Astrocyte (in vitro differentiated cells and primary cell): Measurements from ENCODE around the gene CRYGB. TPM values are rescaled to one million over a fixed set of nuclear protein-coding genes. Genes with fewer than 3 reads are reported as not detected.
"Not testable (repeated sequence)": the region's sequence is repeated elsewhere in the genome, so short reads cannot be mapped to it uniquely, and the experiment has no call there.

Experiments
- DNase-seq: peaks from one replicate; pipeline ENCODE4 v3.0.0-alpha.2; 2010; ENCODE audit warnings: low read depth
- FAIRE-seq: peaks from 2 replicates; lab custom pipeline; 2011; peaks lifted over from hg19 to GRCh38; lab: Jason Lieb, UNC
- H2AFZ ChIP-seq: 2 replicates; pipeline ENCODE4 v1.6.0; 2012; ENCODE audit warnings: low read depth, low read length, inconsistent platforms
- H3K27ac ChIP-seq: 2 replicates; pipeline ENCODE4 v1.5.1; 2011; ENCODE audit warnings: low read depth, low read length, inconsistent platforms
- H3K27me3 ChIP-seq: 2 replicates; pipeline ENCODE4 v1.6.0; 2011; ENCODE audit warnings: low read length, inconsistent platforms; ENCODE audit not compliant: insufficient read depth
- H3K36me3 ChIP-seq: 2 replicates; pipeline ENCODE4 v1.5.1; 2011; ENCODE audit warnings: low read length, inconsistent platforms; ENCODE audit not compliant: insufficient read depth
- H3K4me1 ChIP-seq: 2 replicates; pipeline ENCODE4 v1.5.1; 2011; ENCODE audit warnings: low read length, inconsistent platforms; ENCODE audit not compliant: insufficient read depth
- H3K4me2 ChIP-seq: 2 replicates; pipeline ENCODE4 v1.6.0; 2012; ENCODE audit warnings: low read length, inconsistent platforms
- H3K4me3 ChIP-seq: 2 replicates; pipeline ENCODE4 v1.5.1; 2011; ENCODE audit warnings: low read depth, mild to moderate bottlenecking, low read length, inconsistent platforms; ENCODE audit not compliant: insufficient read depth
- H3K79me2 ChIP-seq: 2 replicates; pipeline ENCODE4 v1.6.0; 2012; ENCODE audit warnings: mild to moderate bottlenecking, low read length, inconsistent platforms; ENCODE audit not compliant: insufficient read depth
- H3K9ac ChIP-seq: 2 replicates; pipeline ENCODE4 v1.6.0; 2012; ENCODE audit warnings: mild to moderate bottlenecking, low read length, inconsistent platforms
- H3K9me3 ChIP-seq: 2 replicates; pipeline ENCODE4 v1.5.1; 2012; ENCODE audit warnings: low read depth, mild to moderate bottlenecking, low read length, inconsistent platforms; ENCODE audit not compliant: insufficient read depth
- H4K20me1 ChIP-seq: 2 replicates; pipeline ENCODE4 v1.6.0; 2012; ENCODE audit warnings: low read length, inconsistent platforms; ENCODE audit not compliant: insufficient read depth
- H3K27ac Mint-ChIP-seq: one replicate; pipeline ENCODE4 v1.8.0; 2021; ENCODE audit warnings: mild to moderate bottlenecking, mixed read lengths; ENCODE audit not compliant: unreplicated experiment
- H3K27me3 Mint-ChIP-seq: one replicate; pipeline ENCODE4 v1.8.0; 2021; ENCODE audit warnings: low read depth, mixed read lengths; ENCODE audit not compliant: unreplicated experiment
- H3K36me3 Mint-ChIP-seq: one replicate; pipeline ENCODE4 v1.8.0; 2021; ENCODE audit warnings: low read depth, mixed read lengths; ENCODE audit not compliant: unreplicated experiment
- H3K4me1 Mint-ChIP-seq: one replicate; pipeline ENCODE4 v1.8.0; 2021; ENCODE audit warnings: low read depth, mixed read lengths; ENCODE audit not compliant: unreplicated experiment
- H3K4me3 Mint-ChIP-seq: one replicate; pipeline ENCODE4 v1.8.0; 2021; ENCODE audit warnings: mild to moderate bottlenecking, moderate library complexity, mixed read lengths; ENCODE audit not compliant: unreplicated experiment
- H3K9me3 Mint-ChIP-seq: one replicate; pipeline ENCODE4 v1.8.0; 2021; ENCODE audit warnings: mild to moderate bottlenecking, mixed read lengths; ENCODE audit not compliant: unreplicated experiment
- CTCF ChIP-seq: IDR thresholded peaks from 2 replicates; pipeline ENCODE4 v1.5.1; 2011; ENCODE audit warnings: low read depth, mild to moderate bottlenecking, inconsistent platforms, low read length, moderate library complexity; ENCODE audit not compliant: insufficient read depth
- EZH2 ChIP-seq: IDR thresholded peaks from 2 replicates; pipeline ENCODE4 v1.6.1; 2012; ENCODE audit warnings: mild to moderate bottlenecking, low read length, inconsistent platforms; ENCODE audit not compliant: insufficient read depth
- total RNA-seq: library from RNA; stranded (reverse); gene quantifications from 2 replicates; pipeline ENCODE4 v1.2.1, GENCODE V29; 2021

The CRYGB gene
- total RNA-seq, 1 donor from 2014 or later, result not detected

- H3K36me3 Mint-ChIP-seq, result no peaks in the 10 kb centered on the region
- Histone ChIP-seq H3K27me3 (peaks cover 2% of the 10 kb centered on the region), H2AFZ (no peak overlapping the region), H4K20me1 (no peaks in the 10 kb centered on the region), H3K79me2 (no peaks in the 10 kb centered on the region), H3K9me3 (no peaks in the 10 kb centered on the region), H3K36me3 (no peaks in the 10 kb centered on the region), H3K9ac (no peak overlapping the region), H3K4me2 (no peak overlapping the region), H3K27ac (no peak overlapping the region), H3K4me1 (no peaks in the 10 kb centered on the region), H3K4me3 (no peak overlapping the region)
- DNase-seq (peak; percentile 25), FAIRE-seq (no peak)
- TF ChIP-seq EZH2 (no peak), CTCF (peak; percentile 31)
- no peaks in the 10 kb centered on the region for H3K4me1 Mint-ChIP-seq
- H3K9me3 Mint-ChIP-seq, result peaks cover 3% of the 10 kb centered on the region
- no peak overlapping the region for H3K4me3 Mint-ChIP-seq
- H3K27ac Mint-ChIP-seq, result no peak overlapping the region
- peaks cover 11% of the 10 kb centered on the region for H3K27me3 Mint-ChIP-seq
These were observed 44.0 kb downstream of the CRYGB start for GRCh38 chr2:208101716-208102631.

- no peak overlapping the region for H3K4me2 ChIP-seq
- no peak overlapping the region for H3K4me3 Mint-ChIP-seq
- H3K9ac ChIP-seq, result no peak overlapping the region
- H3K36me3 Mint-ChIP-seq, result no peaks in the 10 kb centered on the region
- DNase-seq (no peak), FAIRE-seq (no peak)
- no peaks in the 10 kb centered on the region for H4K20me1 ChIP-seq
- no peaks in the 10 kb centered on the region for H3K36me3 ChIP-seq
- H3K4me3 ChIP-seq, result no peak overlapping the region
- no peaks in the 10 kb centered on the region for H3K27me3 Mint-ChIP-seq
- no peak overlapping the region for H3K27ac ChIP-seq
- no peaks in the 10 kb centered on the region for H3K9me3 ChIP-seq
- no peak for TF ChIP-seq CTCF
- no peak for TF ChIP-seq EZH2
- no peaks in the 10 kb centered on the region for H3K79me2 ChIP-seq
- no peaks in the 10 kb centered on the region for H3K4me1 Mint-ChIP-seq
- no peak overlapping the region for H3K27ac Mint-ChIP-seq
- no peaks in the 10 kb centered on the region for H3K9me3 Mint-ChIP-seq
- H2AFZ ChIP-seq, result no peak overlapping the region
- H3K4me1 ChIP-seq, result no peaks in the 10 kb centered on the region
- H3K27me3 ChIP-seq, result no peaks in the 10 kb centered on the region
These were observed 46.1 kb downstream of the CRYGB start for GRCh38 chr2:208099682-208100470.

- not testable (repeated sequence) for H4K20me1 ChIP-seq, H2AFZ ChIP-seq, H3K27ac ChIP-seq, H3K4me1 ChIP-seq, H3K27me3 Mint-ChIP-seq, H3K4me1 Mint-ChIP-seq, DNase-seq, H3K79me2 ChIP-seq, FAIRE-seq, H3K4me3 Mint-ChIP-seq, H3K9ac ChIP-seq, H3K36me3 Mint-ChIP-seq, H3K4me3 ChIP-seq, H3K36me3 ChIP-seq, H3K27me3 ChIP-seq, H3K27ac Mint-ChIP-seq, H3K9me3 Mint-ChIP-seq, H3K4me2 ChIP-seq, H3K9me3 ChIP-seq
These were observed 47.3 kb downstream of the CRYGB start for GRCh38 chr2:208098701-208099100.
